SK-N-SH treated with all-trans-retinoic acid at 6 μM for 48 hours (cell line): ENCODE measurements around the gene RAB36.

Source experiments
- ZFP30 ChIP-seq: fragments of 450-650 bp; formaldehyde crosslinking; IDR thresholded peaks from 2 replicates; pipeline ENCODE4 v1.5.0; 2022; ENCODE audit warnings: mild to moderate bottlenecking, moderate library complexity
- TF ChIP-seq, protein P1 (sequence below): fragments of 250-450 bp; sonication (Bioruptor Pico); IDR thresholded peaks from 2 replicates; pipeline ENCODE4 v1.5.0; 2020; ENCODE audit warnings: mild to moderate bottlenecking, moderate library complexity
- TF ChIP-seq, protein P2 (sequence below): fragments of 250-450 bp; sonication (Bioruptor Pico); IDR thresholded peaks from 2 replicates; pipeline ENCODE4 v1.8.0; 2020; ENCODE audit warnings: mild to moderate bottlenecking, moderate library complexity, borderline replicate concordance

DNA sequence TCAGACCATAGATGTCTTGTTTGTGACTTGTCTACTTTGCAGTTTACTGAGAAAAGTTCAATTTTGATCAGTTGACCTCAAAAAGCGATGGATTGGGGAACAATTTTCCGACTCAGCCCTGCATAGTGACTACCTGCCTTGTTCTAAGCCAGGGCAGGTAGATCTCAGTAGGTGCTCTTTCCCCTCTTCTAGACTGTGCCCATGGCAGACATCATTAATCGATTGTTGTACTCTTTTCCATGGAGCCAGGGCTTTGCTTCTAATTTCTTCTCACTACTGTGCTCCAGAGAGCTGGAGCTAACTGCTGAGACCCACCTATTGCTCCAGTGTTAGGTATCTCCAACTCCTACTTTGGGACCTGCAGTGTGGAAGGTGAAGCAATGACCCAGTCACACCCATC is 9.9 kb downstream of the RAB36 start:
- TF ChIP-seq, protein P1, sequence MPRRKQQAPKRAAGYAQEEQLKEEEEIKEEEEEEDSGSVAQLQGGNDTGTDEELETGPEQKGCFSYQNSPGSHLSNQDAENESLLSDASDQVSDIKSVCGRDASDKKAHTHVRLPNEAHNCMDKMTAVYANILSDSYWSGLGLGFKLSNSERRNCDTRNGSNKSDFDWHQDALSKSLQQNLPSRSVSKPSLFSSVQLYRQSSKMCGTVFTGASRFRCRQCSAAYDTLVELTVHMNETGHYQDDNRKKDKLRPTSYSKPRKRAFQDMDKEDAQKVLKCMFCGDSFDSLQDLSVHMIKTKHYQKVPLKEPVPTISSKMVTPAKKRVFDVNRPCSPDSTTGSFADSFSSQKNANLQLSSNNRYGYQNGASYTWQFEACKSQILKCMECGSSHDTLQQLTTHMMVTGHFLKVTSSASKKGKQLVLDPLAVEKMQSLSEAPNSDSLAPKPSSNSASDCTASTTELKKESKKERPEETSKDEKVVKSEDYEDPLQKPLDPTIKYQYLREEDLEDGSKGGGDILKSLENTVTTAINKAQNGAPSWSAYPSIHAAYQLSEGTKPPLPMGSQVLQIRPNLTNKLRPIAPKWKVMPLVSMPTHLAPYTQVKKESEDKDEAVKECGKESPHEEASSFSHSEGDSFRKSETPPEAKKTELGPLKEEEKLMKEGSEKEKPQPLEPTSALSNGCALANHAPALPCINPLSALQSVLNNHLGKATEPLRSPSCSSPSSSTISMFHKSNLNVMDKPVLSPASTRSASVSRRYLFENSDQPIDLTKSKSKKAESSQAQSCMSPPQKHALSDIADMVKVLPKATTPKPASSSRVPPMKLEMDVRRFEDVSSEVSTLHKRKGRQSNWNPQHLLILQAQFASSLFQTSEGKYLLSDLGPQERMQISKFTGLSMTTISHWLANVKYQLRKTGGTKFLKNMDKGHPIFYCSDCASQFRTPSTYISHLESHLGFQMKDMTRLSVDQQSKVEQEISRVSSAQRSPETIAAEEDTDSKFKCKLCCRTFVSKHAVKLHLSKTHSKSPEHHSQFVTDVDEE (CRISPR knock-in tag) = no peak
- TF ChIP-seq ZFP30 (CRISPR knock-in tag) = no peak
- TF ChIP-seq, protein P2, sequence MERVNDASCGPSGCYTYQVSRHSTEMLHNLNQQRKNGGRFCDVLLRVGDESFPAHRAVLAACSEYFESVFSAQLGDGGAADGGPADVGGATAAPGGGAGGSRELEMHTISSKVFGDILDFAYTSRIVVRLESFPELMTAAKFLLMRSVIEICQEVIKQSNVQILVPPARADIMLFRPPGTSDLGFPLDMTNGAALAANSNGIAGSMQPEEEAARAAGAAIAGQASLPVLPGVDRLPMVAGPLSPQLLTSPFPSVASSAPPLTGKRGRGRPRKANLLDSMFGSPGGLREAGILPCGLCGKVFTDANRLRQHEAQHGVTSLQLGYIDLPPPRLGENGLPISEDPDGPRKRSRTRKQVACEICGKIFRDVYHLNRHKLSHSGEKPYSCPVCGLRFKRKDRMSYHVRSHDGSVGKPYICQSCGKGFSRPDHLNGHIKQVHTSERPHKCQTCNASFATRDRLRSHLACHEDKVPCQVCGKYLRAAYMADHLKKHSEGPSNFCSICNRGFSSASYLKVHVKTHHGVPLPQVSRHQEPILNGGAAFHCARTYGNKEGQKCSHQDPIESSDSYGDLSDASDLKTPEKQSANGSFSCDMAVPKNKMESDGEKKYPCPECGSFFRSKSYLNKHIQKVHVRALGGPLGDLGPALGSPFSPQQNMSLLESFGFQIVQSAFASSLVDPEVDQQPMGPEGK (CRISPR knock-in tag) = no peak
